Measurements from ENCODE around the gene MMP24. TPM values are rescaled to one million over a fixed set of nuclear protein-coding genes. Genes with fewer than 3 reads are reported as not detected.
A peak's percentile ranks its signal among the peaks of the same experiment; 100 is the strongest.

Gene MMP24
- total and polyA plus RNA-seq, 2 of the 13 experiments (the other 11 are each of a cell fraction or from before 2014, with no cell fraction given), result 0.29 to 0.35 TPM

DNA sequence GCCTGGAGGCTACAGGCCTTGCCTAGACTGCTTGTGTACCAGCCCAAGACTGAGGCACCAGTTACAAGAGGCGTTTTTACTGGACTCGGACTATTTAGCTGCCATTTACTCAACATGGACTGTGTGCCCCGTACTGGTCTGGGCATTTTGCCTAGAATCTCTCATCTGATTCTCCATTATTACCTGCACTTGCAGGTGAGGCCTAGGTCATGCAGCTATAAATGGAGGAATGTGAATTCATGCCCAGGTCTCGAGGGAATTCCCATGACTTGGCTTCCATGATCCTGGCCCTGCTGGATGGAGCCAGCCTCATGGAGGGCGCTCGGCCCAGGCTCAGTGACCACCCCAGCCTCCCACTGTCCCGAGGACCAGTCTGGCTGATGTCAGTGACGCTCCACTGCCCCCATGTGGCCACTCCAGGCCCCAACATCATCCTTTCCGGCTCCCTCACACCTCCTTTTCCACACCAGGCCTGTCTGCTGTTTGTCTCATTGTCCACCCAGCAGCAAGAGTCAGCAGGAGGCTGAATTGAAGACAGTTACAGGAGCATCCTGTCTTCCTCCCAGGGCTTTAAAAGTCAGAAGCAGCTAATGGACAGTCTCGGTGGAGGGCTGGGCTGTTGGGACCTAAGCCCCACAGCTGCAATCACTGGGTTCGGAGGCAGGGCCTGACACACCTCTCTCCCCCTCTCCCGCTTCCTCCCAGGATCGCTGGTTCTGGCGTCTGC, 42.7 kb downstream of the MMP24 start (continued):
- TF ChIP-seq, protein P1, sequence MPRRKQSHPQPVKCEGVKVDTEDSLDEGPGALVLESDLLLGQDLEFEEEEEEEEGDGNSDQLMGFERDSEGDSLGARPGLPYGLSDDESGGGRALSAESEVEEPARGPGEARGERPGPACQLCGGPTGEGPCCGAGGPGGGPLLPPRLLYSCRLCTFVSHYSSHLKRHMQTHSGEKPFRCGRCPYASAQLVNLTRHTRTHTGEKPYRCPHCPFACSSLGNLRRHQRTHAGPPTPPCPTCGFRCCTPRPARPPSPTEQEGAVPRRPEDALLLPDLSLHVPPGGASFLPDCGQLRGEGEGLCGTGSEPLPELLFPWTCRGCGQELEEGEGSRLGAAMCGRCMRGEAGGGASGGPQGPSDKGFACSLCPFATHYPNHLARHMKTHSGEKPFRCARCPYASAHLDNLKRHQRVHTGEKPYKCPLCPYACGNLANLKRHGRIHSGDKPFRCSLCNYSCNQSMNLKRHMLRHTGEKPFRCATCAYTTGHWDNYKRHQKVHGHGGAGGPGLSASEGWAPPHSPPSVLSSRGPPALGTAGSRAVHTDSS (CRISPR knock-in tag; conservative IDR thresholded peaks at IDR 0.05), result no peak
- TF ChIP-seq PRMT3 (CRISPR knock-in tag; IDR thresholded peaks at IDR 0.05; ENCODE audit: borderline replicate concordance, low read depth), result no peak
- TF ChIP-seq SOX6 (IDR thresholded peaks at IDR 0.05), result no peak
- TF ChIP-seq SOX6 (CRISPR knock-in tag; IDR thresholded peaks at IDR 0.05), result peak; percentile 71
- TF ChIP-seq TBX2 (CRISPR knock-in tag; IDR thresholded peaks at IDR 0.05; ENCODE audit: borderline replicate concordance), result no peak
- TF ChIP-seq HNRNPK (IDR thresholded peaks at IDR 0.05; ENCODE audit: low read depth, low read length, poor library complexity, severe bottlenecking), result no peak
- TF ChIP-seq, protein P2, sequence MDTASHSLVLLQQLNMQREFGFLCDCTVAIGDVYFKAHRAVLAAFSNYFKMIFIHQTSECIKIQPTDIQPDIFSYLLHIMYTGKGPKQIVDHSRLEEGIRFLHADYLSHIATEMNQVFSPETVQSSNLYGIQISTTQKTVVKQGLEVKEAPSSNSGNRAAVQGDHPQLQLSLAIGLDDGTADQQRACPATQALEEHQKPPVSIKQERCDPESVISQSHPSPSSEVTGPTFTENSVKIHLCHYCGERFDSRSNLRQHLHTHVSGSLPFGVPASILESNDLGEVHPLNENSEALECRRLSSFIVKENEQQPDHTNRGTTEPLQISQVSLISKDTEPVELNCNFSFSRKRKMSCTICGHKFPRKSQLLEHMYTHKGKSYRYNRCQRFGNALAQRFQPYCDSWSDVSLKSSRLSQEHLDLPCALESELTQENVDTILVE (CRISPR knock-in tag; IDR thresholded peaks at IDR 0.05), result no peak; the same call in 1 of the 2 replicates
- 0 out of 2 replicates have a peak, but pooled peaks have one; percentile 38 for TF ChIP-seq MIER2 (CRISPR knock-in tag; IDR thresholded peaks at IDR 0.05)
- TF ChIP-seq ZNF33B (CRISPR knock-in tag; IDR thresholded peaks at IDR 0.05), result peak; percentile 89; the same call in 1 of the 2 replicates
- TF ChIP-seq, protein P3, sequence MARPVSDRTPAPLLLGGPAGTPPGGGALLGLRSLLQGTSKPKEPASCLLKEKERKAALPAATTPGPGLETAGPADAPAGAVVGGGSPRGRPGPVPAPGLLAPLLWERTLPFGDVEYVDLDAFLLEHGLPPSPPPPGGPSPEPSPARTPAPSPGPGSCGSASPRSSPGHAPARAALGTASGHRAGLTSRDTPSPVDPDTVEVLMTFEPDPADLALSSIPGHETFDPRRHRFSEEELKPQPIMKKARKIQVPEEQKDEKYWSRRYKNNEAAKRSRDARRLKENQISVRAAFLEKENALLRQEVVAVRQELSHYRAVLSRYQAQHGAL (CRISPR knock-in tag; IDR thresholded peaks at IDR 0.05; ENCODE audit: not compliant biosample characterization), result no peak
- no peak for TF ChIP-seq RBFOX2 (IDR thresholded peaks at IDR 0.05; ENCODE audit: low read depth, low read length)
- TF ChIP-seq ZNF567 (CRISPR knock-in tag; IDR thresholded peaks at IDR 0.05; ENCODE audit: borderline replicate concordance), result no peak
- no peak for TF ChIP-seq FOXA1 (IDR thresholded peaks at IDR 0.05)
- no peak for TF ChIP-seq FOXA1 (CRISPR knock-in tag; IDR thresholded peaks at IDR 0.05)
- no peak for TF ChIP-seq ZNF350 (CRISPR knock-in tag; IDR thresholded peaks at IDR 0.05; ENCODE audit: borderline replicate concordance, low read depth)
- no peak for TF ChIP-seq SRF (IDR thresholded peaks at IDR 0.05; ENCODE audit: low read depth, low read length)
- TF ChIP-seq, protein P4, sequence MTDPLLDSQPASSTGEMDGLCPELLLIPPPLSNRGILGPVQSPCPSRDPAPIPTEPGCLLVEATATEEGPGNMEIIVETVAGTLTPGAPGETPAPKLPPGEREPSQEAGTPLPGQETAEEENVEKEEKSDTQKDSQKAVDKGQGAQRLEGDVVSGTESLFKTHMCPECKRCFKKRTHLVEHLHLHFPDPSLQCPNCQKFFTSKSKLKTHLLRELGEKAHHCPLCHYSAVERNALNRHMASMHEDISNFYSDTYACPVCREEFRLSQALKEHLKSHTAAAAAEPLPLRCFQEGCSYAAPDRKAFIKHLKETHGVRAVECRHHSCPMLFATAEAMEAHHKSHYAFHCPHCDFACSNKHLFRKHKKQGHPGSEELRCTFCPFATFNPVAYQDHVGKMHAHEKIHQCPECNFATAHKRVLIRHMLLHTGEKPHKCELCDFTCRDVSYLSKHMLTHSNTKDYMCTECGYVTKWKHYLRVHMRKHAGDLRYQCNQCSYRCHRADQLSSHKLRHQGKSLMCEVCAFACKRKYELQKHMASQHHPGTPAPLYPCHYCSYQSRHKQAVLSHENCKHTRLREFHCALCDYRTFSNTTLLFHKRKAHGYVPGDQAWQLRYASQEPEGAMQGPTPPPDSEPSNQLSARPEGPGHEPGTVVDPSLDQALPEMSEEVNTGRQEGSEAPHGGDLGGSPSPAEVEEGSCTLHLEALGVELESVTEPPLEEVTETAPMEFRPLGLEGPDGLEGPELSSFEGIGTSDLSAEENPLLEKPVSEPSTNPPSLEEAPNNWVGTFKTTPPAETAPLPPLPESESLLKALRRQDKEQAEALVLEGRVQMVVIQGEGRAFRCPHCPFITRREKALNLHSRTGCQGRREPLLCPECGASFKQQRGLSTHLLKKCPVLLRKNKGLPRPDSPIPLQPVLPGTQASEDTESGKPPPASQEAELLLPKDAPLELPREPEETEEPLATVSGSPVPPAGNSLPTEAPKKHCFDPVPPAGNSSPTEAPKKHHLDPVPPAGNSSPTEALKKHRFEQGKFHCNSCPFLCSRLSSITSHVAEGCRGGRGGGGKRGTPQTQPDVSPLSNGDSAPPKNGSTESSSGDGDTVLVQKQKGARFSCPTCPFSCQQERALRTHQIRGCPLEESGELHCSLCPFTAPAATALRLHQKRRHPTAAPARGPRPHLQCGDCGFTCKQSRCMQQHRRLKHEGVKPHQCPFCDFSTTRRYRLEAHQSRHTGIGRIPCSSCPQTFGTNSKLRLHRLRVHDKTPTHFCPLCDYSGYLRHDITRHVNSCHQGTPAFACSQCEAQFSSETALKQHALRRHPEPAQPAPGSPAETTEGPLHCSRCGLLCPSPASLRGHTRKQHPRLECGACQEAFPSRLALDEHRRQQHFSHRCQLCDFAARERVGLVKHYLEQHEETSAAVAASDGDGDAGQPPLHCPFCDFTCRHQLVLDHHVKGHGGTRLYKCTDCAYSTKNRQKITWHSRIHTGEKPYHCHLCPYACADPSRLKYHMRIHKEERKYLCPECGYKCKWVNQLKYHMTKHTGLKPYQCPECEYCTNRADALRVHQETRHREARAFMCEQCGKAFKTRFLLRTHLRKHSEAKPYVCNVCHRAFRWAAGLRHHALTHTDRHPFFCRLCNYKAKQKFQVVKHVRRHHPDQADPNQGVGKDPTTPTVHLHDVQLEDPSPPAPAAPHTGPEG (CRISPR knock-in tag; IDR thresholded peaks at IDR 0.05), result no peak
- TF ChIP-seq, protein P5, sequence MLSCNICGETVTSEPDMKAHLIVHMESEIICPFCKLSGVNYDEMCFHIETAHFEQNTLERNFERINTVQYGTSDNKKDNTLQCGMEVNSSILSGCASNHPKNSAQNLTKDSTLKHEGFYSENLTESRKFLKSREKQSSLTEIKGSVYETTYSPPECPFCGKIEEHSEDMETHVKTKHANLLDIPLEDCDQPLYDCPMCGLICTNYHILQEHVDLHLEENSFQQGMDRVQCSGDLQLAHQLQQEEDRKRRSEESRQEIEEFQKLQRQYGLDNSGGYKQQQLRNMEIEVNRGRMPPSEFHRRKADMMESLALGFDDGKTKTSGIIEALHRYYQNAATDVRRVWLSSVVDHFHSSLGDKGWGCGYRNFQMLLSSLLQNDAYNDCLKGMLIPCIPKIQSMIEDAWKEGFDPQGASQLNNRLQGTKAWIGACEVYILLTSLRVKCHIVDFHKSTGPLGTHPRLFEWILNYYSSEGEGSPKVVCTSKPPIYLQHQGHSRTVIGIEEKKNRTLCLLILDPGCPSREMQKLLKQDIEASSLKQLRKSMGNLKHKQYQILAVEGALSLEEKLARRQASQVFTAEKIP (CRISPR knock-in tag; IDR thresholded peaks at IDR 0.05; ENCODE audit: borderline replicate concordance), result no peak

Data from HepG2 (cell line).